ENCODE measurements around the gene SHB.

SHB gene

GRCh38 chr9:37946041-37946440 lies 123.0 kb downstream of the SHB start:
- Histone ChIP-seq H3K36me3 (peaks cover 0 to 28% (median 19%) of the 10 kb centered on the region in 3 donors), H3K4me3 (no peak overlapping the region), H3K9me3 (no peaks in the 10 kb centered on the region), H3K27me3 (no peaks in the 10 kb centered on the region), H3K27ac (no peak overlapping the region), H3K4me1 (peaks cover 9 to 66% (median 45%) of the 10 kb centered on the region in 4 donors)
- TF ChIP-seq CTCF (IDR thresholded peaks at IDR 0.05), result no peak
- no peak for DNase-seq
- intact Hi-C loops (cut with DNase I; ENCODE audit: low total_unique reads), result loop anchor here (10.0 kb wide), 1 partner anchor 49 kb away; no protein-coding TSS in a partner anchor

- Histone ChIP-seq H3K9me3 (no peaks in the 10 kb centered on the region), H3K27ac (peak overlapping the region; percentile 42 to 58), H3K36me3 (peaks cover 0 to 26% (median 19%) of the 10 kb centered on the region in 3 donors), H3K4me3 (no peak overlapping the region), H3K4me1 (peaks cover 9 to 58% (median 44%) of the 10 kb centered on the region in 4 donors), H3K27me3 (no peaks in the 10 kb centered on the region)
- no peak for DNase-seq
- intact Hi-C loops (cut with DNase I; ENCODE audit: low total_unique reads), result loop anchor here (10.0 kb wide), 1 partner anchor 50 kb away; no protein-coding TSS in a partner anchor
- TF ChIP-seq CTCF (IDR thresholded peaks at IDR 0.05), result no peak
These were observed 124.2 kb downstream of the SHB start for GRCh38 chr9:37944671-37945481.

GRCh38 chr9:37944266-37944650 lies 124.8 kb downstream of the SHB start:
- no peak for DNase-seq
- Histone ChIP-seq H3K27me3 (no peaks in the 10 kb centered on the region), H3K27ac (peak overlapping the region; percentile 18 to 58), H3K9me3 (no peaks in the 10 kb centered on the region), H3K4me1 (peaks cover 9 to 60% (median 44%) of the 10 kb centered on the region in 4 donors), H3K36me3 (peaks cover 0 to 26% (median 19%) of the 10 kb centered on the region in 3 donors), H3K4me3 (no peak overlapping the region)
- intact Hi-C loops (cut with DNase I; ENCODE audit: low total_unique reads), result loop anchor here (10.0 kb wide), 1 partner anchor 51 kb away; no protein-coding TSS in a partner anchor
- TF ChIP-seq CTCF (IDR thresholded peaks at IDR 0.05), result no peak

GRCh38 chr9:37943345-37944265 lies 125.4 kb downstream of the SHB start:
- intact Hi-C loops (cut with DNase I; ENCODE audit: low total_unique reads), result loop anchor here (10.0 kb wide), 1 partner anchor 51 kb away; no protein-coding TSS in a partner anchor
- TF ChIP-seq CTCF (IDR thresholded peaks at IDR 0.05), result no peak
- Histone ChIP-seq H3K36me3 (peaks cover 0 to 25% (median 19%) of the 10 kb centered on the region in 3 donors), H3K4me1 (peaks cover 9 to 62% (median 48%) of the 10 kb centered on the region in 4 donors), H3K9me3 (no peaks in the 10 kb centered on the region), H3K27ac (peak overlapping the region; percentile 18 to 58), H3K4me3 (no peak overlapping the region), H3K27me3 (no peaks in the 10 kb centered on the region)
- DNase-seq, result no peak

- peaks cover 9 to 62% (median 46%) of the 10 kb centered on the region in 4 donors for H3K4me1 ChIP-seq
- no peaks in the 10 kb centered on the region for H3K9me3 ChIP-seq
- peaks cover 0 to 22% (median 17%) of the 10 kb centered on the region in 3 donors for H3K36me3 ChIP-seq
- no peaks in the 10 kb centered on the region for H3K27me3 ChIP-seq
- intact Hi-C loops (cut with DNase I; ENCODE audit: low total_unique reads), result loop anchor here (10.0 kb wide), 1 partner anchor 52 kb away; no protein-coding TSS in a partner anchor
- TF ChIP-seq CTCF (IDR thresholded peaks at IDR 0.05), result no peak
- H3K4me3 ChIP-seq, result no peak overlapping the region
- peak overlapping the region; percentile 5 to 58 for H3K27ac ChIP-seq
- no peak for DNase-seq
These were observed 126.2 kb downstream of the SHB start for GRCh38 chr9:37942621-37943344.
